HepG2 (cell line): ENCODE data around the gene ARHGAP4. TPM values are rescaled to one million over a fixed set of nuclear protein-coding genes. Genes with fewer than 3 reads are reported as not detected.

ENCODE experiments used
- ATAC-seq: fragments of 200-7000 bp; cut with Tn5 transposase; 3 replicates; pipeline ENCODE4 v1.9.1; 2020; ENCODE audit warnings: mild to moderate bottlenecking, moderate library complexity
- BruUV-seq: library from RNA; stranded (reverse); fragments of 400-500 nt; replicated peaks from 2 replicates; lab custom pipeline; 2021; lab: Mats Ljungman, UMichigan
- CTCF ChIA-PET: fragments of 300-600 bp; formaldehyde crosslinking; extraction: SDS; loops from one replicate; lab custom pipeline; 2021; ENCODE audit warnings: low total read pairs, inconsistent platforms, low intra/inter-chr PET ratio; lab: Yijun Ruan, JAX
- POLR2A ChIA-PET: fragments of 350-600 bp; sonication (Branson Sonifier 250); formaldehyde crosslinking; loops from one replicate; lab custom pipeline; 2020; ENCODE audit warnings: antibody characterized with exemption, inconsistent platforms; lab: Yijun Ruan, JAX
- DNase-seq: peaks from one replicate; pipeline ENCODE4 v3.0.0-alpha.2; 2015; ENCODE audit warnings: low spot score
- FAIRE-seq: peaks from 3 replicates; lab custom pipeline; 2011; peaks lifted over from hg19 to GRCh38; lab: Jason Lieb, UNC
- H2AFZ ChIP-seq: one replicate; pipeline ENCODE4 v1.6.1; 2011; ENCODE audit warnings: low read length, inconsistent platforms
- H3K27ac ChIP-seq: fragments of 300-600 bp; 3 replicates; pipeline ENCODE4 v1.8.0; 2011; ENCODE audit warnings: mixed run types, mild to moderate bottlenecking, mixed read lengths, low read length, inconsistent platforms; ENCODE audit not compliant: insufficient read depth; ENCODE audit errors: extremely low read length
- H3K27me3 ChIP-seq, 2 experiments: fragments of 200-600 bp in 1 of 2; 2 replicates in 1 of 2; 3 replicates in 1 of 2; pipeline versions ENCODE4 v1.6.0 to v1.8.0; 2011; ENCODE audit warnings: low read length in 2 of 2, mild to moderate bottlenecking in 2 of 2, moderate library complexity in 2 of 2, inconsistent platforms in 1 of 2; ENCODE audit not compliant: insufficient read depth in 2 of 2, control insufficient read depth in 1 of 2
- H3K36me3 ChIP-seq, 2 experiments: fragments of 200-600 bp in 1 of 2; replicated peaks in 1 of 2; 2 replicates in 1 of 2; 3 replicates in 1 of 2; pipeline versions ENCODE4 v1.5.1 to v1.8.0; 2011; ENCODE audit warnings: low read length in 2 of 2, inconsistent platforms in 1 of 2; ENCODE audit not compliant: insufficient read depth in 2 of 2, control insufficient read depth in 1 of 2
- H3K4me1 ChIP-seq: 2 replicates; pipeline ENCODE4 v1.5.1; 2012; ENCODE audit warnings: low read length, inconsistent platforms; ENCODE audit not compliant: insufficient read depth
- H3K4me2 ChIP-seq: 2 replicates; pipeline ENCODE4 v1.6.0; 2011; ENCODE audit warnings: low read depth, low read length, inconsistent platforms
- H3K4me3 ChIP-seq, 3 experiments: fragments of 200-600 bp in 1 of 3; sonication (generic), shearing (Covaris generic) in 1 of 3; replicated peaks in 1 of 3; 2 replicates each; pipeline ENCODE4 v1.5.1; 2011 to 2016; ENCODE audit warnings: low read length in 3 of 3, inconsistent platforms in 2 of 3, low read depth in 2 of 3, mild to moderate bottlenecking in 2 of 3, control low read depth in 1 of 3, mixed read lengths in 1 of 3; ENCODE audit not compliant: insufficient read depth in 1 of 3
- H3K79me2 ChIP-seq: one replicate; pipeline ENCODE4 v1.6.1; 2011; ENCODE audit warnings: low read length, inconsistent platforms; ENCODE audit not compliant: insufficient read depth
- H3K9ac ChIP-seq: 2 replicates; pipeline ENCODE4 v1.6.0; 2011; ENCODE audit warnings: mild to moderate bottlenecking, low read depth, low read length, inconsistent platforms; ENCODE audit not compliant: insufficient read depth
- H3K9me3 ChIP-seq: 2 replicates; pipeline ENCODE4 v1.5.1; 2012; ENCODE audit warnings: mild to moderate bottlenecking, low read length
- H4K20me1 ChIP-seq: 2 replicates; pipeline ENCODE4 v1.6.0; 2011; ENCODE audit warnings: inconsistent platforms, mild to moderate bottlenecking, low read length, moderate library complexity; ENCODE audit not compliant: insufficient read depth
- FOXO4 ChIP-seq: sonication (generic); formaldehyde crosslinking; conservative IDR thresholded peaks from 2 replicates; pipeline ENCODE4 v1.8.1; 2023; ENCODE audit warnings: missing genetic modification reagents
- KIAA2018 ChIP-seq: sonication (generic); formaldehyde crosslinking; IDR thresholded peaks from 2 replicates; pipeline ENCODE4 v1.5.0; 2020; ENCODE audit warnings: mild to moderate bottlenecking, missing genetic modification reagents, borderline replicate concordance
- NR0B2 ChIP-seq: sonication (generic); formaldehyde crosslinking; IDR thresholded peaks from 2 replicates; pipeline ENCODE4 v1.4.0; 2020; ENCODE audit warnings: mild to moderate bottlenecking, missing genetic modification reagents
- TBX3 ChIP-seq: fragments of 450-650 bp; IDR thresholded peaks from 2 replicates; pipeline ENCODE4 v1.6.1; 2017; ENCODE audit warnings: antibody characterized with exemption, mild to moderate bottlenecking, inconsistent platforms, borderline replicate concordance
- ZFYVE20 ChIP-seq: sonication (generic); formaldehyde crosslinking; IDR thresholded peaks from 2 replicates; pipeline ENCODE4 v1.8.0; 2023; ENCODE audit warnings: low read depth, mild to moderate bottlenecking, moderate library complexity, missing genetic modification reagents, borderline replicate concordance
- ZNF10 ChIP-seq: sonication (generic); formaldehyde crosslinking; IDR thresholded peaks from 2 replicates; pipeline ENCODE4 v1.4.0; 2020; ENCODE audit warnings: mild to moderate bottlenecking, low read depth, missing genetic modification reagents, borderline replicate concordance
- ZNF180 ChIP-seq: sonication (generic); formaldehyde crosslinking; IDR thresholded peaks from 2 replicates; pipeline ENCODE4 v1.4.0; 2020; ENCODE audit warnings: low read depth, missing genetic modification reagents, borderline replicate concordance
- ZNF441 ChIP-seq: sonication (generic); formaldehyde crosslinking; IDR thresholded peaks from 2 replicates; pipeline ENCODE4 v1.7.0; 2021; ENCODE audit warnings: missing genetic modification reagents, borderline replicate concordance
- WGBS: methylation state at CpG from one replicate; pipeline ENCODE4 v1.1.6; 2017; ENCODE audit warnings: low lambda C conversion rate; 5-methylcytosine and 5-hydroxymethylcytosine counted together
- in situ Hi-C: cut with HindIII; loops from 2 replicates; pipeline ENCODE4 v1.10.0; 2017; ENCODE audit warnings: low pct_unique_long_range_greater_than_20kb; ENCODE audit not compliant: extremely low pct_ligation_motif_present
- intact Hi-C: fragments of 100-400 bp; cut with micrococcal nuclease; formaldehyde crosslinking; loops from one replicate; pipeline ENCODE4 v1.10.0; 2022; ENCODE audit not compliant: unreplicated experiment
- polyA plus RNA-seq, 8 experiments: library from polyadenylated mRNA; depleted of rRNA in 3 of 8; stranded (reverse) in 7 of 8; unstranded in 1 of 8; fragments of >200 nt; fragmentation: Illumina TruSeq in 4 of 8; extraction: Trizol in 4 of 8; gene quantifications; 2 replicates each; pipeline versions ENCODE4 v1.2.1 to v1.2.3, GENCODE V29; 2011 to 2016; ENCODE audit warnings: low read depth in 4 of 8, missing spikeins in 1 of 8, mixed read lengths in 1 of 8; ENCODE audit not compliant: insufficient read depth in 1 of 8
- total RNA-seq, 5 experiments: library from RNA; depleted of rRNA; stranded (reverse); fragments of >200 nt; fragmentation: Illumina TruSeq; extraction: Trizol; gene quantifications; 2 replicates each; pipeline ENCODE4 v1.2.3, GENCODE V29; 2016; ENCODE audit warnings: low read depth in 1 of 5
- TF ChIP-seq, protein P1 (sequence below): sonication (generic); formaldehyde crosslinking; IDR thresholded peaks from 2 replicates; pipeline ENCODE4 v1.9.0; 2022; ENCODE audit warnings: low read depth, missing genetic modification reagents

ARHGAP4 gene
- total and polyA plus RNA-seq, 2 of the 13 experiments (the other 11 are each of a cell fraction or from before 2014, with no cell fraction given), result 0.57 to 0.64 TPM

DNA sequence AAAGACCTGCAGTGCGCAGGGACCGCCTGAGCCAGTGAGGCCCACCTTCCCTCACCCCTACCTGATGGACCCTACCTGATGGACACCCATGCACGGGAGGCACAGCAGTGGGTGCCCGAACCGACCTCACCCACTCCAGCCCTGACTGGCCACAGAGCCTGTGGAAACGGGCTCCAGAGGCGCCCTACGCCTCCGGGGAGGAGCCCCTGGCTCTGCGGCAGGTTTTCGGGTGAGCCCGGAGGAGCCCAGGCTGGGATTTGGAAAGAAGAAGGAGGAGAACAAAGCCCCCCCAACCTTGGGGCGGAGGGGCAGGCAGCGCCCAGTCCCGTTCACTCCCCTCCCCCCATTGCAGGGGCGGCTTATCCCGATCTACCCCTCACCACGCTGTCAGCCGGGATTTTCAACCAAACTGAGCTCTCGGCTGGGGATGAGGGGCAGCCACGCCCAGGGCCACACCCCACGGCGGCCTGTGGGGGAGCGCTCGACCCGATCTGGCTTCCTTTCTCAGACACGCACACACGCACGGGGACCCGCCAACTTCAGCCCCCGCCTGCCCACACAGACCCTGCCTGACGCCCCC is 40.8 kb downstream of the ARHGAP4 start:
- Histone ChIP-seq H4K20me1 (no peaks in the 10 kb centered on the region), H3K4me1 (peaks cover 28% of the 10 kb centered on the region), H3K9ac (no peak overlapping the region), H2AFZ (no peak overlapping the region), H3K36me3 (no peaks in the 10 kb centered on the region), H3K4me2 (peak overlapping the region; percentile 23), H3K9me3 (no peaks in the 10 kb centered on the region), H3K27ac (no peak overlapping the region), H3K27me3 (peaks cover 0 to 19% of the 10 kb centered on the region in 2 experiments; a peak in 3 of 5 replicates), H3K79me2 (no peaks in the 10 kb centered on the region), H3K4me3 (peak overlapping the region in 2 of 3 experiments; percentile 33 to 55; a peak in 3 of 6 replicates)
- no peak for TF ChIP-seq NR0B2 (CRISPR knock-in tag)
- no peak for TF ChIP-seq ZNF10
- TF ChIP-seq ZNF180 (CRISPR knock-in tag), result no peak
- no peak for TF ChIP-seq ZNF441 (CRISPR knock-in tag)
- no peak for TF ChIP-seq FOXO4 (CRISPR knock-in tag)
- no peak for TF ChIP-seq KIAA2018 (CRISPR knock-in tag)
- no peak for TF ChIP-seq TBX3
- TF ChIP-seq ZFYVE20 (CRISPR knock-in tag), result no peak
- TF ChIP-seq, protein P1, sequence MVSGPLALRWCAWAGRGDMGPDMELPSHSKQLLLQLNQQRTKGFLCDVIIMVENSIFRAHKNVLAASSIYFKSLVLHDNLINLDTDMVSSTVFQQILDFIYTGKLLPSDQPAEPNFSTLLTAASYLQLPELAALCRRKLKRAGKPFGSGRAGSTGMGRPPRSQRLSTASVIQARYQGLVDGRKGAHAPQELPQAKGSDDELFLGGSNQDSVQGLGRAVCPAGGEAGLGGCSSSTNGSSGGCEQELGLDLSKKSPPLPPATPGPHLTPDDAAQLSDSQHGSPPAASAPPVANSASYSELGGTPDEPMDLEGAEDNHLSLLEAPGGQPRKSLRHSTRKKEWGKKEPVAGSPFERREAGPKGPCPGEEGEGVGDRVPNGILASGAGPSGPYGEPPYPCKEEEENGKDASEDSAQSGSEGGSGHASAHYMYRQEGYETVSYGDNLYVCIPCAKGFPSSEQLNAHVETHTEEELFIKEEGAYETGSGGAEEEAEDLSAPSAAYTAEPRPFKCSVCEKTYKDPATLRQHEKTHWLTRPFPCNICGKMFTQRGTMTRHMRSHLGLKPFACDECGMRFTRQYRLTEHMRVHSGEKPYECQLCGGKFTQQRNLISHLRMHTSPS (CRISPR knock-in tag), result no peak
- no peak for ATAC-seq
- intact Hi-C loops (no loop called here), in situ Hi-C loops (no loop called here)
- DNase-seq, result no peak
- CTCF ChIA-PET, result no interaction called here
- 90% methylated on average over 2 of the region's 32 CpGs for WGBS
- BruUV-seq, result no TSS peak
- POLR2A ChIA-PET, result no interaction called here
- FAIRE-seq, result no peak
